GM19328 (cell line): ENCODE measurements around the gene SH3PXD2B.

Experiments used
- ATAC-seq: cut with Tn5 transposase; IDR thresholded peaks from one replicate; pipeline ENCODE4 v1.9.1; 2021; ENCODE audit warnings: mild to moderate bottlenecking, moderate library complexity; ENCODE audit not compliant: unreplicated experiment

The SH3PXD2B gene

DNA sequence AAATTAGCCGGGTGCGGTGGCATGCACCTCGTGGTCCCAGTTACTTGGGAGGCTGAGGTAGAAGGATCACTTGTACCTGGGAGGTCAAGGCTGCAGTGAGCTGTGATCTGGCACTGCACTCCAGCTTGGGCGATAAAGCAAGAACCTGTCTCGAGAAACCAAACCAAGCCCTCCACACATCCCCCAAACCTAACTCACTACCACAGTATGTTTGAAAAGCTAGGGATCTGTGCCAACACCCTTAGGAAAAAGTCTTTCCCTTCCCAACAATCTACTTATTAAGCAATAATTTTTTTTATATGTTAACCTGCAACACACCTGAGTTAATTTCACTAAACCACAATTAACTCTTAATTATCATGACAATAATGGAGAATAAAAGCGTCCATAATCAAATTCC lies 173.0 kb downstream of the SH3PXD2B start:
- ATAC-seq: no peak

DNA sequence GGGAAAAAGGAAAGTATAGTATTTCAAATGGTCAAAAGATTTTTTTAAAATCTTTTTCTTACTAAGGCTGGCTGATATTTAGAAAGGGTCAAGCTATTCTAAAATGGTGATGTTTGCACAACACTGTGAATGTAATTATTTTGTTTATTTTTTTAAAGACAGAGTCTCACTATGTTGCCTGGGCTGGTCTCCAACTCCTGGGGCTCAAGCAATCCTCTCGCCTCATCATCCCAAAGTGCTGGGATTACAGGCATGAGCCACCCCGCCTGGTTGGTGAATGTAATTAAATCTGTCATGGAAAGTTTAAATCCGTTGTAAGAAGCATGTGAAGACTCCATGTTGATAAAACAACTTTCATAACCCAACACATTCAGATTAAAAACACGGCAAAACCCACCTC lies 173.4 kb downstream of the SH3PXD2B start:
- ATAC-seq: no peak

DNA sequence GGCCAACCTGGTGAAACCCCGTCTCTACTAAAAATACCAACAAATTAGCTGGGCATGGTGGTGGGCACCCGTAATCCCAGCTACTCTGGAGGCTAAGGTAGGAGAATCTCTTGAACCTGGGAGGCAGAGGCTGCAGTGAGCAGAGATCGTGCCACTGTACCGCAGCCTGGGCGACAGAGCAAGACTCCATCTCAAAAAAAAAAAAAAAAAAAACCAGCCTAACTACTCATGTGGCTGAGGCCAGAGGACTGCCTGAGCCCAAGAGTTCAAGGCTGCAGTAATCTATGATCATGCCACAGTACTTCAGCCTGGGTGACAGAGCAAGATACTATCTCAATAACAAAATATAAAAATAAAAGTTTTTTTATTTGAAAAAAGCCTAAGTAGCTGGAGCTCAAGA lies 174.0 kb downstream of the SH3PXD2B start:
- ATAC-seq: no peak

DNA sequence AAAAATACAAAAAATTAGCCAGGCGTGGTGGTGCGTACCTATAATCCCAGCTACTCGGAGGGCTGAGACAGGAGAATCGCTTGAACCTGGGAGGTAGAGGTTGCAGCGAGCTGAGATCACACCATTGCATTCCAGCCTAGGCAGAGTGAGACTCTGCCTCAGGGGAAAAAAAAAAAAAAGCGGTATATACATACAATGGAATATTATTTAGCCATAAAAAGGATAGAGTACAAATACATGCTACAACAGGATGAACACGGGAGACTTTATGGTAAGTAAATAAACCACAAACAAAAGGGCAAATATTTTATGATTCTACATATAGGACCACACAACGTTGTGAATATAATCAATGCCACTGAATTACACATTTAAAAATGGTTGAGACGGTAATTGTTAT lies 176.0 kb downstream of the SH3PXD2B start:
- no peak for ATAC-seq

DNA sequence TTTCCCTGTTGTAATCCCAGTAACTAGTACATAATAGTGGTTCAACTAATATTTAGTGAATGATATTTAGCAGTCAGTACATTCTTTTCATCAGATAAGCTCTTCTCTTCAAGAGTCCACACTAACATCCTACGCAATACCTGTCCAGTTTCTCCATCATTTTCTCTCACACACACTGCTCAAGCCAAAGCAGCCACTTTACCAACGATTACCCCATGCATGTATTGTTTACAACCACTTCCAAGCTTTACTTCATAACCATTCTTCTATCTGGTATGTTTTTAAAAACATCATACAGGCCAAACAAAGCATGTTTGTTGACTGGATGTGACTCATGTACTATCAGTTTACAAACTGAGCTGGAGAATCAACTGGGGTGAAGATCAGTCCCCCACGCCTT lies 178.1 kb downstream of the SH3PXD2B start:
- no peak for ATAC-seq
